ENCODE results near the gene PHF5A. TPM values are rescaled to one million over a fixed set of nuclear protein-coding genes. Genes with fewer than 3 reads are reported as not detected.
A peak's percentile ranks its signal among the peaks of the same experiment; 100 is the strongest.

The PHF5A gene
- total RNA-seq, 1 donor from 2014 or later, result 44.2 TPM

- H3K27ac Mint-ChIP-seq, result peak overlapping the region; percentile 55
- no peak for DNase-seq (ENCODE audit: low spot score in 2 of 2, unreplicated experiment in 2 of 2)
- H3K4me3 Mint-ChIP-seq, result no peak overlapping the region
- no peaks in the 10 kb centered on the region for H3K9me3 Mint-ChIP-seq
- peaks cover 16% of the 10 kb centered on the region for H3K4me1 Mint-ChIP-seq
- H3K27me3 Mint-ChIP-seq (ENCODE audit: low read depth), result no peaks in the 10 kb centered on the region
- H3K36me3 Mint-ChIP-seq, result no peaks in the 10 kb centered on the region
- TF ChIP-seq CTCF (IDR thresholded peaks at IDR 0.05; ENCODE audit: unreplicated experiment), result no peak
Measured at GRCh38 chr22:41411021-41411851, 57.3 kb downstream of the PHF5A start.

- TF ChIP-seq CTCF (IDR thresholded peaks at IDR 0.05; ENCODE audit: unreplicated experiment), result no peak
- no peak overlapping the region for H3K27ac Mint-ChIP-seq
- no peaks in the 10 kb centered on the region for H3K27me3 Mint-ChIP-seq (ENCODE audit: low read depth)
- no peak for DNase-seq (ENCODE audit: low spot score in 2 of 2, unreplicated experiment in 2 of 2)
- H3K4me1 Mint-ChIP-seq, result peaks cover 16% of the 10 kb centered on the region
- H3K9me3 Mint-ChIP-seq, result no peaks in the 10 kb centered on the region
- H3K4me3 Mint-ChIP-seq, result no peak overlapping the region
- H3K36me3 Mint-ChIP-seq, result no peaks in the 10 kb centered on the region
Measured at GRCh38 chr22:41410311-41410751, 58.2 kb downstream of the PHF5A start.

Other genes starting within 250 kb of the PHF5A start
- 3.2 to 4.6 TPM (median 3.3 TPM) in 3 replicates for gene CHADL, start 227.8 kb downstream of the PHF5A start, total RNA-seq
- 47.6 to 51.3 TPM (median 49.3 TPM) in 3 replicates for gene RANGAP1, start 182.5 kb downstream of the PHF5A start, total RNA-seq
- gene ZC3H7B, start 167.2 kb downstream of the PHF5A start, total RNA-seq, result 85.5 to 86.8 TPM (median 85.6 TPM) in 3 replicates
- 10.4 to 10.5 TPM (median 10.4 TPM) in 3 replicates for gene TEF, start 86.8 kb downstream of the PHF5A start, total RNA-seq
- gene TOB2, start 21.9 kb downstream of the PHF5A start, total RNA-seq, result 40.2 to 44.0 TPM (median 42.1 TPM) in 3 replicates
- 66.9 to 69.9 TPM (median 69.4 TPM) in 3 replicates for gene ACO2, start 425 bp upstream of the PHF5A start, total RNA-seq
- 41.0 to 47.4 TPM (median 46.6 TPM) in 3 replicates for gene POLR3H, start 75.8 kb upstream of the PHF5A start, total RNA-seq
- 15.6 to 18.3 TPM (median 17.7 TPM) in 3 replicates for gene CSDC2, start 92.3 kb upstream of the PHF5A start, total RNA-seq
- 24.4 to 26.2 TPM (median 25.8 TPM) in 3 replicates for gene PMM1, start 121.1 kb upstream of the PHF5A start, total RNA-seq
- gene DESI1, start 152.4 kb upstream of the PHF5A start, total RNA-seq, result 35.4 to 37.5 TPM (median 36.7 TPM) in 3 replicates
- 216 to 221 TPM (median 221 TPM) in 3 replicates for gene XRCC6, start 152.6 kb upstream of the PHF5A start, total RNA-seq
- gene SNU13, start 220.2 kb upstream of the PHF5A start, total RNA-seq, result 110 to 116 TPM (median 115 TPM) in 3 replicates
- gene MEI1, start 230.8 kb upstream of the PHF5A start, total RNA-seq, result 0.38 to 2.1 TPM (median 1.3 TPM) in 3 replicates

All from mesothelial cell of epicardium (in vitro differentiated cells).